ENCODE measurements around the gene USP24.

GRCh38 chr1:55040083-55040932 lies 174.9 kb downstream of the USP24 start:
- TF ChIP-seq, protein P1, sequence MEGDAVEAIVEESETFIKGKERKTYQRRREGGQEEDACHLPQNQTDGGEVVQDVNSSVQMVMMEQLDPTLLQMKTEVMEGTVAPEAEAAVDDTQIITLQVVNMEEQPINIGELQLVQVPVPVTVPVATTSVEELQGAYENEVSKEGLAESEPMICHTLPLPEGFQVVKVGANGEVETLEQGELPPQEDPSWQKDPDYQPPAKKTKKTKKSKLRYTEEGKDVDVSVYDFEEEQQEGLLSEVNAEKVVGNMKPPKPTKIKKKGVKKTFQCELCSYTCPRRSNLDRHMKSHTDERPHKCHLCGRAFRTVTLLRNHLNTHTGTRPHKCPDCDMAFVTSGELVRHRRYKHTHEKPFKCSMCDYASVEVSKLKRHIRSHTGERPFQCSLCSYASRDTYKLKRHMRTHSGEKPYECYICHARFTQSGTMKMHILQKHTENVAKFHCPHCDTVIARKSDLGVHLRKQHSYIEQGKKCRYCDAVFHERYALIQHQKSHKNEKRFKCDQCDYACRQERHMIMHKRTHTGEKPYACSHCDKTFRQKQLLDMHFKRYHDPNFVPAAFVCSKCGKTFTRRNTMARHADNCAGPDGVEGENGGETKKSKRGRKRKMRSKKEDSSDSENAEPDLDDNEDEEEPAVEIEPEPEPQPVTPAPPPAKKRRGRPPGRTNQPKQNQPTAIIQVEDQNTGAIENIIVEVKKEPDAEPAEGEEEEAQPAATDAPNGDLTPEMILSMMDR (IDR thresholded peaks at IDR 0.05), result no peak
- TF ChIP-seq POLR2A (IDR thresholded peaks at IDR 0.05), result no peak

All from esophagus squamous epithelium (tissue), 4 donors.